AG04450 (cell line): ENCODE data around the gene C1orf174. TPM values are rescaled to one million over a fixed set of nuclear protein-coding genes. Genes with fewer than 3 reads are reported as not detected.

Source experiments
- CTCF ChIA-PET: fragments of 300-600, 350-600 bp; formaldehyde crosslinking; extraction: SDS; loops from one replicate; lab custom pipeline; 2022; ENCODE audit warnings: antibody characterized with exemption, inconsistent platforms; lab: Charles Lee
- POLR2A ChIA-PET: fragments of 350-600 bp; formaldehyde crosslinking; extraction: SDS; loops from one replicate; lab custom pipeline; 2021; ENCODE audit warnings: antibody characterized with exemption, inconsistent platforms; lab: Yijun Ruan, JAX
- DNase-seq: peaks from one replicate; pipeline ENCODE4 v3.0.0-alpha.2; 2011; ENCODE audit warnings: low read depth, low spot score
- H3K27ac ChIP-seq: one replicate; pipeline ENCODE4 v1.5.1; 2012; ENCODE audit warnings: low read depth, low read length, control low read depth
- H3K27me3 ChIP-seq: one replicate; pipeline ENCODE4 v1.6.0; 2012; ENCODE audit warnings: low read length; ENCODE audit not compliant: control insufficient read depth, insufficient read depth
- H3K4me3 ChIP-seq: 2 replicates; pipeline ENCODE4 v1.5.1; 2011; ENCODE audit warnings: mild to moderate bottlenecking, low read depth, low read length, control low read depth
- H3K9me3 ChIP-seq: 2 replicates; pipeline ENCODE4 v1.5.1; 2012; ENCODE audit warnings: low read length; ENCODE audit not compliant: control insufficient read depth, insufficient read depth
- CTCF ChIP-seq: IDR thresholded peaks from 2 replicates; pipeline ENCODE4 v1.5.1; 2011; ENCODE audit warnings: low read depth, low read length, control low read depth, inconsistent platforms
- polyA plus RNA-seq: library from polyadenylated mRNA; depleted of rRNA; stranded (reverse); fragments of >200 nt; gene quantifications from 2 replicates; pipeline ENCODE4 v1.2.3, GENCODE V29; 2011

C1orf174 gene
- polyA plus RNA-seq, 1 experiment = 20.7 TPM

DNA sequence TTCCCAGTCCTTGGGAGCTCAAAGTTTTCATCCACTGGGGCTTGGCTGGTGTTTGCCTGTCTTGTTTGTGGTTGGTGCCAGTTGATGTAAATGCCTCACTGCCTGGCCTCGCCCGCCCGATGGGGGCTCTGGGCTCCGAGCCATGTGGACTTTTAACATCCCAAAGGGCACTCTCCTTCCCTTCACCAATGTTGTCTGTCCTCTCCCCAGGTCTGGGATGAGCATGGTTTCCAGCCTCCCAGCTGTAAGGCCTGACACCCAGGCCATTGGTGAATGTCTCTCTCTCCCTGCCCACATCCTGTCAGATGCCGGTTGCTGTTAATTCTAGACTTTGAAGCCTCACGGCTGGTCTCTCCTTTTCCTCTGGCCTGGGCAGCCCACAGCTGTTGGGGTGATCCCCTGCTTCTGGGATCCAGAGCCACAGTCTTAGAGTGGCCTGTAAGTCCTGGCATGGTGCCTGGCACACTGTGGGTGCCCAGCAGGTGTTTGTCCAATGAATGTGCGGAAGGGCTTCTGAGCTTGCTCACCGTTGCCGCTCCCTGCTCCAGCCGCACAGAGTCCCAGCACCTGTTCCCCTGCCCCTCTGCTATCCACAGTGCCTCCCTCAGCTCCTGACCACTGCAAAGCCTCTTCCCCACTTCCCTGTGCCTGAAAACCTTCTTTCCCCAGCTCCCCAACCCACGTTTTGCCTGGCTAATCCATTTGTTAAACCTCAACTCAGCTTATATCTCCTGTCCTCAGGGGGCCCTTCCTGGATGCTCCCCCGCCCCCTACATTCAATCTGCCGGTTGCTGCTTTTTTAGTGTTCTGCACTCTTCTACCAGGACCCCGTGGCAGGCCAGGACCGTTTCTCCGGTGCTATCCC, 3.3 kb upstream of the C1orf174 start:
- Histone ChIP-seq H3K27ac (no peak overlapping the region), H3K9me3 (no peaks in the 10 kb centered on the region; the same call in 1 of the 2 replicates), H3K27me3 (peaks cover 3% of the 10 kb centered on the region), H3K4me3 (no peak overlapping the region)
- DNase-seq = no peak
- no peak for TF ChIP-seq CTCF
- ChIA-PET POLR2A (no interaction called here), CTCF (interaction anchor here (0.6 kb wide), 1 partner anchor 386 kb away, joined by 4 read pairs; no protein-coding TSS in a partner anchor)

GRCh38 chr1:3902571-3903091, 2.6 kb upstream of the C1orf174 start:
- no peak for DNase-seq
- TF ChIP-seq CTCF = no peak
- H3K9me3 ChIP-seq = peaks cover 6% of the 10 kb centered on the region
- ChIA-PET POLR2A (no interaction called here), CTCF (no interaction called here)
- no peak overlapping the region for H3K4me3 ChIP-seq
- no peak overlapping the region for H3K27ac ChIP-seq
- H3K27me3 ChIP-seq = peaks cover 3% of the 10 kb centered on the region

- ChIA-PET POLR2A (no interaction called here), CTCF (no interaction called here)
- Histone ChIP-seq H3K27me3 (peaks cover 3% of the 10 kb centered on the region), H3K27ac (no peak overlapping the region), H3K4me3 (no peak overlapping the region), H3K9me3 (peaks cover 8% of the 10 kb centered on the region)
- no peak for TF ChIP-seq CTCF
- no peak for DNase-seq
These were observed 2.0 kb upstream of the C1orf174 start for GRCh38 chr1:3902111-3902511.

DNA sequence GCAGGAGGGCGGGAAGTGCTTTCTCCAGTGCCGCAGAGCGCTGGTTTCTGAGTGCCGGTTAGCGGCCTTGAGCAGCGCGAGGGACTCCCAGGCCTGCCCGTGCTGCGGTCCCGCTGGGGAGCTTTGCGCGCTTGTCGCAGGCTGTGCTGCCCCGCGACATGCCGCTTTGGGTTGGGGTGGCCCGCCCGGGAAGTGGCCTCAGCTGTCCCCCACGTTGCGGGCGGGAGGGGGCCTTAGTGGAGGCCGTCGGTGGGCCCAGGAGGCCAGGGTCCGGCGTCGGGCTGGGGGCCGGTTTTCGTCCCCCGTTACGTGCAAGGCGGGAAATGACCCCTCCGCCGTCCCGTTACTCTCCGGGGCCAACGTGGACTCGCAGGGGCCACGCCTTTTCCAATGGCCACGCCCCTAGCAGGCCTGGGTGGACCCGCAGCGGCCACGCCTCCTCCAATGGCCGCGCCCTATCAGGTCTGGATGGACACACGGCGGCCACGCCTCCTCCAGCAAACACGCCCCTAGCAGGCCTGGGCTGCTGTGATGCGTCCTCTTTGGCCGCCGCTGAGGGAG, 977 bp upstream of the C1orf174 start:
- TF ChIP-seq CTCF = no peak
- ChIA-PET POLR2A (interaction anchor here (0.7 to 1.7 kb wide), 3 partner anchors 42 to 473 kb away, joined by 4 read pairs; no protein-coding TSS in a partner anchor), CTCF (no interaction called here)
- peaks cover 8% of the 10 kb centered on the region for H3K9me3 ChIP-seq
- DNase-seq = peak; percentile 87
- peaks cover 1% of the 10 kb centered on the region for H3K27me3 ChIP-seq
- peak overlapping the region; percentile 97 for H3K4me3 ChIP-seq
- H3K27ac ChIP-seq = peak overlapping the region; percentile 95
